GM19463 (cell line): ENCODE results near the gene OSTN.

Experiments
- ATAC-seq: cut with Tn5 transposase; IDR thresholded peaks from one replicate; pipeline ENCODE4 v1.9.1; 2021; ENCODE audit warnings: mild to moderate bottlenecking, moderate library complexity; ENCODE audit not compliant: unreplicated experiment

Gene OSTN

GRCh38 chr3:191234216-191234615 is 35.2 kb downstream of the OSTN start:
- no peak for ATAC-seq

DNA sequence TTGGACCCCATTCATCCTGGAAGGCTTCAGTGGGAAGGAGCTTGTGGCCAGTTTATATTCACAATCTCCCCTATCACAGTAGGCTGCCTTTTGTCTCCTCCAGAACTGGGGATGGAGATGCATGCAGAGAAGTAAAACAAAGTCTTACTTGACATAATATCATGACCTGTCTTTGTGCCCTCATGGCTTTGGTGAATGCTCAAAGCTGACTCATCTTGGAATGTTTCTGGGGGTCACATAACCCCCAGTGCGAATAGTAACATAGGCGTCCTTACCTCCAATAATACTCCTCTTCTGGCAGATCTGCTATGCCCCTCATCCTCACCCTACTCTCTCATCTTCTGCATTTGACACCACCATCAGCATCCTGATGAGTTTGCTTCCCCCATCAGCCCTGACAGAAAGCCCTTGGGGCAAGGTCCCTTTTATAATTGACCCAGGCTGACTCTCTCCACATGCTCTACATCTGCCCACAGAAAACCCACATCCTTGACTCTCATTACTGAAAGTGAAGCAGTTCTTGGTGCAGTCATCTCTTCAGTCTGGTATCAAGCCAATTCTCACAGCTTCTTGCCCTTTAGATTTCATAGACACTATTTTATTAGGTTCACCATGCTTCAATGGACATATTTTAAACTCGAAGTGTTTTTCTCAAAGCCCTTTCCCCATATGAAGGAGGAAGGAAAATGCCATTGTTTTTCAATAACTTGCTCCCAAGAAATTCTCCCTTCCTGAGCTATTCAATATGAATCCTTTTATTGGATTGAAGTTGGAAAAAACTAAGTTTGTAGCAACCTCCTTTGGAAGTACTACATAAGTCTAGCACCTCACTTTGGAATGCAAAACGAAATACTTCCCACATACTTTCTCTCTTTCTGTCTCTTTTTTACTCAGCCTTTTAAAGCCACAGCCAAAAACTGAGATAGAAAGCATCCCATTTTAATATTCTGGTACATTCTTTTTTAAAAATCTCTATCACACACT is 36.6 kb downstream of the OSTN start:
- peak; percentile 96 for ATAC-seq

GRCh38 chr3:191236646-191237045 is 37.6 kb downstream of the OSTN start:
- ATAC-seq: no peak

DNA sequence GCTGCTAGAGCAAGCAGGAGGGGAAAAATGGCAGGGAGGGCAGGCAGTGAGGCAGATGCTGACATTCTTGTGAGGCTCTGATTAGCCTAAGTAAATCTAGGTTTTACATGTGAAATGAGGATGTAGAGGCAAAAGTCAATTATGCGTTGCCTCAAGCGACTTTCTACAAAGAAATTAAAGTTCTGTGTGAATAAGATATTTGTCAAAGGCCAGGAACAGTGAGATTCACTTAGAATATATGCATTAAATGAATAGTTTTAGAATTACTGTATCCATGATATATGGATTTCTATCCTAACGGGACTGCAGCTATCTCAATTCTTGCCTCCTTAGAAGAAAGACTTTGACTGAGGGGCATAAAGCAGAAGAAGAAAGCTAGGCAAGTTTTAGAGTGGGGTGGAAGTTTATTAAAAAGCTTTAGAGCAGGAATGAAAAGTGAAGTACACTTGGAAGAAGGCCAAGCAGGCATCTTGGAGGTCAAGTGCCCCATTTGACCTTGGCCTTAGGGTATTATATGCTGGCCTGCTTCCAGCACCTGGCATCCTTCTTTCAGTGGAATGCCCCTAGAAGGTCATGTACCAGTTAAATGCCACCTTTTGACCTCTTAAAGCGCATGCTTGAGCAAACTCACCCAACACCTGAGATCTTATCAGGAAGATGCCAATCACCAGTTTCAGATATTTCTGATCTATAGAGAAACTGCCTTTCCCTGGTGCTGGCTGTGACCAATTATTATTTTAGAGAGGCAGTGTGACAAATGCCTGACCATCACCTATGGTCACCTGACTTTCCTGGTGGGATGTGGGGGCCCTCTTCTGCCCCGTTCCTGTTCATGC is 38.2 kb downstream of the OSTN start:
- no peak for ATAC-seq

GRCh38 chr3:191238321-191238817 is 39.3 kb downstream of the OSTN start:
- no peak for ATAC-seq

DNA sequence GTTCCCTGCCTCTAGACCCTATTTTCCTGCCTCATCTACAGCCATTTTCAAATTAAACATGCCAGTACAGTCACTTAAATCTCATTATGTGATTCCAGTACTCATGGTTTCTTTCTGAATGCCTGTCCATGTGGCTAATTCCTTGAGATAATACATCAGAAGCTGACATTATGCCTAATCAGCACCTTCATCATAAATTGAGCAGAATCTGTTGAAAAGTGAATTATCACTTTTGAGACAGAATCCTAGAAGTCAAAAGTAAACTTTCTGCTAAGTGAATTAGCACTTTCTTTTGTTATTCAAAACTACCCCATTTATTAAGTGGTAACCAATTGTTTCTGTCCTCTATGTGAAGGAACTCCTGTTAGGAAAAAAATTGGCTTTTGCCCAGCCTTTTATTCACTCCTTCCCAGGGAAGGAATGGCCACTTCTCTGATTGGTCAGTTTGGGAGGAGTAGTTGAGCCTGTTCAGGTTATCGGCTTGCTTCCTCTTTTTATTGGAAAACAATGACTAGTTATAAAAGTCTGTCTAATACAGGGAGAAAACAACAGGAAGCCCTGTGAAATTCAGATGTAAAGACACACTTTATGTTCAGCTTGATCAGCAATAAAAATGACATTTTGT is 40.5 kb downstream of the OSTN start:
- ATAC-seq: no peak

GRCh38 chr3:191240486-191240885 is 41.4 kb downstream of the OSTN start:
- no peak for ATAC-seq

- ATAC-seq: no peak
These were observed 45.3 kb downstream of the OSTN start for GRCh38 chr3:191244242-191244867.

GRCh38 chr3:191246034-191246433 is 47.0 kb downstream of the OSTN start:
- peak; percentile 67 for ATAC-seq

GRCh38 chr3:191246630-191247029 is 47.6 kb downstream of the OSTN start:
- no peak for ATAC-seq

DNA sequence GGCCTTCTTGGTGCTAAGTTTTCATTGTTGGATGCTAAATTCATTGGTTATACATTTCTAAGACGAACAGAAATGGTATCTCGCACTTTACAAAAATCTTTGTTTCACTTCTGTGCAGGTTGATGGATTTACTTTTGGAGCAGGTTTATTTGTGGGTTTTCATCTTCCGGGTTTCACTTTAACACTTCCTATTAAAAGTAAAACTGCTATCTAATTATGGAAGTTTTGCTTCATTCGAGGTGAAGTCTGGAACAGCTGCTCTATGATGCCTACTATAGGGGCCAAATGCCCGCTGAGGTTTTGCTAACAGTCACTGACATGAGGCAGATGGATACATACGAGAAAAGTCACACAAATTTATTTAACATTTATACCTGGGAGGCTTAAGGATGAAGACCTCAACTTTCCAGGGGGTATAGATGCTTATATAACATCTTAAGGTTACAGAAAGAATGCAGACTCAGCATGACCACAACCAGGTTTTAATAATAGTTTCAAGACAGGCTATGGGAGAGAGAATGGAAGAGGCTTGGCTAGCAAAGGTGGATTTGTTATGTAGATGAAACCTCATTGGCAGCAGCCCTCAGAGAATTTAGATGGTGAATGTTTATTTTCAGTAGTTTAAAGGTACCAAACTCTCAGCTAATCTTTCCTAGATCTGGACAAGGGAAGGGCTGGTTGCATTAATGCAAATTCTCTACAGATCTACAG is 54.2 kb downstream of the OSTN start:
- ATAC-seq: peak; percentile 48

- ATAC-seq: no peak
These were observed 55.2 kb downstream of the OSTN start for GRCh38 chr3:191254098-191254873.

DNA sequence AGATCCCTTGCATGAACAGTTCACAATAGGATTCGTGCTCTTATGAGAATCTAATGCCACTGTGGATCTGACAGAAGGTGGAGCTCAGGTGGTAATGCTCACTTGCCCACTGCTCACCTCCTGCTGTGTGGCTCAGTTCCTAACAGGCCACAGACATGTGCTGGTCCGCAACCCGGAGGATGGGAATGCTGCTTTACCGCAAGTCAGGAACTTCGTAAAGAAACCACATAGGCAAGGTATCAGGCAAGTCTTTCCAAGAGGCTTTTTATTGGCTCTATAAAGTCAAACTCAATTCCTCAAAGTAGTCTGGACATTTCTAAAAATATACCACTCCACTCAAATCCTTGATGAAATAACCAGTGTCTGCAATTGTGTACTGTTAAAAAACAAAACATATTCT is 56.1 kb downstream of the OSTN start:
- ATAC-seq: no peak

- ATAC-seq: no peak
These were observed 57.4 kb downstream of the OSTN start for GRCh38 chr3:191256405-191256804.

DNA sequence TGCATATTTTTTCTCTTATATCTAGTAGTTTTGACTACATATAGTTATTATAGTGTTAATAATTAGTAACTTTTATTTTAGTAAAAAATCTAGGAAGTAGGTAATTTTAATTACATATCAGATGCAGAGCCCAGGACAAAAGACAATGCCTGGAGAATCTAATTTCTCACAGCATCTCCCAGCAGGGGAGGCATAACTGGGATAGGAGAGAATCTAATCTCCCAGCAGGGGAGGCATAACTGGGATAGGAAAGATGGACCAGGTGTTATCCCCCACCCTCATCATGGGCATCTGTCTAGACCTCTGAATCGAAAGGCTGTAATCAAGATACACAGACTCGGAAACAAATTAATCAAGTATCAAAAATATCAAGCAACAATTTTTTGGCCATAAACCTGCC is 58.2 kb downstream of the OSTN start:
- ATAC-seq: no peak

GRCh38 chr3:191259486-191259885 is 60.4 kb downstream of the OSTN start:
- ATAC-seq: no peak

GRCh38 chr3:191260431-191261303 is 61.6 kb downstream of the OSTN start:
- ATAC-seq: no peak

DNA sequence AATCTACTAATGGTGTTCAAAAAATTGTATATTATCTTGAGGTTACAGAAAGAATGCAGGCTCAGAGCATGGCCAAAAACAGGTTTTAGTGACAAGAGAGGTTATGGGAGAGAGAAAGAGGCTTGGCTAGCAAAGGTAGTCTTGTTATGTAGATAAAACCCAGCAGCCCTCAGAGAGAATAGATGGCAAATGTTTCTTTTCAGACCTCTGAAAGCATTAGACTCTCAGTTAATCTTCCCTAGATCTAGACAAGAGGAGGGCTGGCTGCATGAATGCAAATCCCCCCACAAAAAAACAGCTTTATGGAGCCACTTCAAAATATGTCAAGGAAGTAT is 62.2 kb downstream of the OSTN start:
- no peak for ATAC-seq
